A673 (cell line): Measurements from ENCODE around the gene ANKRD28. TPM values are rescaled to one million over a fixed set of nuclear protein-coding genes. Genes with fewer than 3 reads are reported as not detected.

ENCODE experiments used
- BruUV-seq: library from RNA; stranded (reverse); fragments of 400-500 nt; replicated peaks from 2 replicates; lab custom pipeline; 2021; lab: Mats Ljungman, UMichigan
- CTCF ChIA-PET: fragments of 300-600 bp; sonication (Branson Sonifier 250); formaldehyde crosslinking; loops from one replicate; lab custom pipeline; 2022; ENCODE audit warnings: antibody characterized with exemption; lab: Charles Lee
- POLR2A ChIA-PET: fragments of 300-600 bp; sonication (Branson Sonifier 250); formaldehyde crosslinking; loops from one replicate; lab custom pipeline; 2022; ENCODE audit warnings: antibody characterized with exemption; ENCODE audit not compliant: low non-redundant PET; lab: Charles Lee
- DNase-seq: peaks from one replicate; pipeline ENCODE4 v3.0.0-alpha.2; 2015; ENCODE audit warnings: low spot score
- H3K27ac ChIP-seq: fragments of 200-600 bp; sonication (generic); 2 replicates; pipeline ENCODE4 v1.5.1; 2016; ENCODE audit warnings: mixed run types, low read depth, mild to moderate bottlenecking, mixed read lengths, antibody characterized with exemption, low read length; ENCODE audit not compliant: poor library complexity, severe bottlenecking
- H3K27me3 ChIP-seq: fragments of 200-600 bp; sonication (generic); replicated peaks from 2 replicates; pipeline ENCODE4 v1.6.1; 2017; ENCODE audit warnings: mixed run types, low read depth, mild to moderate bottlenecking, mixed read lengths, antibody characterized with exemption, low read length; ENCODE audit not compliant: insufficient read depth, poor library complexity
- H3K36me3 ChIP-seq: fragments of 200-600 bp; sonication (generic); 2 replicates; pipeline ENCODE4 v1.6.1; 2016; ENCODE audit warnings: mixed run types, mild to moderate bottlenecking, mixed read lengths, antibody characterized with exemption, low read length; ENCODE audit not compliant: insufficient read depth, poor library complexity, severe bottlenecking
- H3K4me1 ChIP-seq: fragments of 200-600 bp; sonication (generic); 2 replicates; pipeline ENCODE4 v1.6.1; 2017; ENCODE audit warnings: mixed run types, mild to moderate bottlenecking, mixed read lengths, antibody characterized with exemption, low read length; ENCODE audit not compliant: insufficient read depth, poor library complexity, severe bottlenecking
- H3K4me3 ChIP-seq: fragments of 200-600 bp; sonication (generic); 2 replicates; pipeline ENCODE4 v1.5.1; 2016; ENCODE audit warnings: low read depth, mixed run types, mild to moderate bottlenecking, mixed read lengths, low read length; ENCODE audit not compliant: poor library complexity, severe bottlenecking
- H3K9me3 ChIP-seq: fragments of 200-600 bp; sonication (generic); 2 replicates; pipeline ENCODE4 v1.6.1; 2016; ENCODE audit warnings: mixed run types, low read depth, mild to moderate bottlenecking, mixed read lengths, antibody characterized with exemption, low read length; ENCODE audit not compliant: poor library complexity, severe bottlenecking
- CTCF ChIP-seq: fragments of 300-800, 200-600 bp; sonication (generic); conservative IDR thresholded peaks from 2 replicates; pipeline ENCODE4 v1.5.1; 2017; ENCODE audit warnings: low read depth, mild to moderate bottlenecking, antibody characterized with exemption, low read length, moderate library complexity, mixed read lengths
- EZH2 ChIP-seq: fragments of 200-600 bp; sonication (generic); IDR thresholded peaks from 2 replicates; pipeline ENCODE4 v1.6.1; 2017; ENCODE audit warnings: borderline replicate concordance, low read depth, mild to moderate bottlenecking, mixed read lengths, antibody characterized with exemption, low read length; ENCODE audit not compliant: poor library complexity, severe bottlenecking
- intact Hi-C: fragments of 100-400 bp; cut with micrococcal nuclease; formaldehyde crosslinking; loops from one replicate; pipeline ENCODE4 v1.10.0; 2022; ENCODE audit not compliant: unreplicated experiment
- total RNA-seq: library from RNA; stranded (reverse); gene quantifications from 2 replicates; pipeline ENCODE4 v1.2.3, GENCODE V29; 2021

Gene ANKRD28
- total RNA-seq, 1 experiment from 2014 or later = 29.9 TPM

GRCh38 chr3:15803921-15804320 is 6.1 kb upstream of the ANKRD28 start:
- Histone ChIP-seq H3K4me3 (no peak overlapping the region), H3K27me3 (no peaks in the 10 kb centered on the region), H3K4me1 (no peaks in the 10 kb centered on the region), H3K27ac (no peak overlapping the region), H3K36me3 (no peaks in the 10 kb centered on the region), H3K9me3 (no peaks in the 10 kb centered on the region)
- no peak for TF ChIP-seq CTCF
- TF ChIP-seq EZH2 = no peak
- no peak for DNase-seq
- CTCF ChIA-PET = no interaction called here
- POLR2A ChIA-PET = no interaction called here
- intact Hi-C loops = no loop called here
- no TSS peak for BruUV-seq

- no peak overlapping the region for H3K27ac ChIP-seq
- DNase-seq = no peak
These were observed 3.5 kb upstream of the ANKRD28 start for GRCh38 chr3:15801298-15801697.

GRCh38 chr3:15800780-15801179 is 3.0 kb upstream of the ANKRD28 start:
- TF ChIP-seq EZH2 = no peak
- TF ChIP-seq CTCF = no peak
- H3K9me3 ChIP-seq = no peaks in the 10 kb centered on the region
- ChIA-PET POLR2A (no interaction called here), CTCF (no interaction called here)
- no peak for DNase-seq
- no peaks in the 10 kb centered on the region for H3K36me3 ChIP-seq
- no peak overlapping the region for H3K27ac ChIP-seq
- H3K27me3 ChIP-seq = no peaks in the 10 kb centered on the region
- BruUV-seq = no TSS peak
- no peak overlapping the region for H3K4me3 ChIP-seq
- intact Hi-C loops = no loop called here
- H3K4me1 ChIP-seq = peaks cover 19% of the 10 kb centered on the region

More at GRCh38 chr3:15801298-15801697, 3.5 kb upstream of the ANKRD28 start:
- TF ChIP-seq EZH2 (no peak), CTCF (no peak)
- no peaks in the 10 kb centered on the region for H3K9me3 ChIP-seq
- ChIA-PET POLR2A (no interaction called here), CTCF (no interaction called here)
- no TSS peak for BruUV-seq
- intact Hi-C loops = no loop called here
- H3K4me3 ChIP-seq = no peak overlapping the region
- H3K4me1 ChIP-seq = peaks cover 13% of the 10 kb centered on the region
- H3K27me3 ChIP-seq = no peaks in the 10 kb centered on the region
- no peaks in the 10 kb centered on the region for H3K36me3 ChIP-seq
